Endodermal cell (in vitro differentiated cells): Measurements from ENCODE around the gene HSPBAP1. TPM values are rescaled to one million over a fixed set of nuclear protein-coding genes. Genes with fewer than 3 reads are reported as not detected.

Experiments used
- DNase-seq: peaks from one replicate; pipeline ENCODE4 v3.0.0-alpha.2; 2017
- H3K27ac ChIP-seq: 2 replicates; pipeline ENCODE4 v1.5.1; 2013; ENCODE audit warnings: mild to moderate bottlenecking, low read depth, low read length, moderate library complexity
- H3K27me3 ChIP-seq: 2 replicates; pipeline ENCODE4 v1.6.1; 2013; ENCODE audit warnings: mild to moderate bottlenecking, low read length, moderate library complexity; ENCODE audit not compliant: insufficient read depth, control insufficient read depth, poor library complexity, severe bottlenecking
- H3K36me3 ChIP-seq: 2 replicates; pipeline ENCODE4 v1.7.0; 2013; ENCODE audit warnings: mild to moderate bottlenecking, low read length, moderate library complexity; ENCODE audit not compliant: control insufficient read depth, insufficient read depth
- H3K4me1 ChIP-seq: one replicate; pipeline ENCODE4 v1.7.0; 2013; ENCODE audit warnings: low read length; ENCODE audit not compliant: control insufficient read depth, insufficient read depth
- H3K4me3 ChIP-seq: 2 replicates; pipeline ENCODE4 v1.5.1; 2013; ENCODE audit warnings: mild to moderate bottlenecking, low read length, moderate library complexity
- H3K9ac ChIP-seq: 2 replicates; pipeline ENCODE4 v1.6.1; 2013; ENCODE audit warnings: mild to moderate bottlenecking, low read length, moderate library complexity; ENCODE audit not compliant: poor library complexity, severe bottlenecking; ENCODE audit errors: extremely low read depth
- H3K9me3 ChIP-seq: 2 replicates; pipeline ENCODE4 v1.6.1; 2013; ENCODE audit warnings: mild to moderate bottlenecking, low read length, moderate library complexity; ENCODE audit not compliant: control insufficient read depth
- H3K27ac Mint-ChIP-seq: 2 replicates; pipeline ENCODE4 v1.8.0; 2020; ENCODE audit warnings: mixed read lengths
- H3K27me3 Mint-ChIP-seq: 2 replicates; pipeline ENCODE4 v1.8.0; 2021; ENCODE audit warnings: mild to moderate bottlenecking, mixed read lengths; ENCODE audit not compliant: insufficient read depth
- H3K36me3 Mint-ChIP-seq: 2 replicates; pipeline ENCODE4 v1.8.0; 2020; ENCODE audit warnings: low read depth, mixed read lengths
- H3K4me1 Mint-ChIP-seq: 2 replicates; pipeline ENCODE4 v1.8.0; 2020; ENCODE audit warnings: mixed read lengths
- H3K4me3 Mint-ChIP-seq: 2 replicates; pipeline ENCODE4 v1.8.0; 2020; ENCODE audit warnings: mild to moderate bottlenecking, moderate library complexity, mixed read lengths
- H3K9me3 Mint-ChIP-seq: 2 replicates; pipeline ENCODE4 v1.8.0; 2020; ENCODE audit warnings: mild to moderate bottlenecking, mixed read lengths
- CTCF ChIP-seq: fragments of 200-600 bp; sonication (generic); conservative IDR thresholded peaks from 2 replicates; pipeline ENCODE4 v1.5.0; 2021; ENCODE audit warnings: antibody characterized with exemption, mild to moderate bottlenecking
- whole genome bisulfite sequencing, 2 experiments: methylation state at CpG; one replicate each; pipeline versions ENCODE4 v1.1.5 to v1.1.7; 2013; ENCODE audit warnings: missing lambda C conversion rate in 2 of 2, mixed read lengths in 1 of 2; ENCODE audit not compliant: insufficient coverage in 1 of 2, insufficient read length in 1 of 2; 5-methylcytosine and 5-hydroxymethylcytosine counted together
- total RNA-seq, 2 donors: library from RNA; stranded (reverse); fragmentation: NEBNext Ultra II Directional in 1 of 2; extraction: Animal tissue kit (Norgen Biotek cat#: 25700) in 1 of 2; gene quantifications; 2 replicates in 1 of 2; 3 replicates in 1 of 2; pipeline ENCODE4 v1.2.1, GENCODE V29; 2021

HSPBAP1 gene
- total RNA-seq, 2 donors from 2014 or later, result 8.8 to 9.1 TPM

- H3K4me1 Mint-ChIP-seq, result peaks cover 6% of the 10 kb centered on the region
- H3K27me3 ChIP-seq, result no peaks in the 10 kb centered on the region
- no peaks in the 10 kb centered on the region for H3K27me3 Mint-ChIP-seq
- peaks cover 37% of the 10 kb centered on the region for H3K9me3 Mint-ChIP-seq
- no peaks in the 10 kb centered on the region for H3K4me1 ChIP-seq
- no peak overlapping the region for H3K9ac ChIP-seq
- H3K36me3 ChIP-seq, result no peaks in the 10 kb centered on the region
- H3K9me3 ChIP-seq, result peaks cover 26% of the 10 kb centered on the region
- peaks cover 41% of the 10 kb centered on the region for H3K36me3 Mint-ChIP-seq
- no peak overlapping the region for H3K4me3 Mint-ChIP-seq
- TF ChIP-seq CTCF, result no peak
- H3K27ac Mint-ChIP-seq, result no peak overlapping the region
- DNase-seq, result no peak
- no peak overlapping the region for H3K4me3 ChIP-seq
- no peak overlapping the region for H3K27ac ChIP-seq
- 92% methylated on average over 8 of the region's 8 CpGs for WGBS, 2 experiments
Measured at GRCh38 chr3:122728756-122729514, 64.7 kb downstream of the HSPBAP1 start.

- Mint-ChIP-seq H3K9me3 (peaks cover 36% of the 10 kb centered on the region), H3K36me3 (peaks cover 42% of the 10 kb centered on the region), H3K4me1 (peaks cover 6% of the 10 kb centered on the region), H3K27ac (no peak overlapping the region), H3K27me3 (no peaks in the 10 kb centered on the region), H3K4me3 (no peak overlapping the region)
- no peak for DNase-seq
- Histone ChIP-seq H3K9ac (no peak overlapping the region), H3K9me3 (peaks cover 33% of the 10 kb centered on the region), H3K27me3 (no peaks in the 10 kb centered on the region), H3K4me1 (no peaks in the 10 kb centered on the region), H3K4me3 (no peak overlapping the region), H3K27ac (no peak overlapping the region), H3K36me3 (no peaks in the 10 kb centered on the region)
- TF ChIP-seq CTCF, result no peak
- WGBS, 2 experiments, result 95 to 100% methylated on average over 2 to 3 of the region's 3 CpGs
Measured at GRCh38 chr3:122728186-122728585, 65.4 kb downstream of the HSPBAP1 start.

GRCh38 chr3:122727766-122728165 lies 65.9 kb downstream of the HSPBAP1 start:
- no peak overlapping the region for H3K4me3 Mint-ChIP-seq
- no peaks in the 10 kb centered on the region for H3K27me3 ChIP-seq
- H3K4me1 ChIP-seq, result no peaks in the 10 kb centered on the region
- H3K36me3 Mint-ChIP-seq, result peaks cover 40% of the 10 kb centered on the region
- H3K9me3 Mint-ChIP-seq, result peaks cover 34% of the 10 kb centered on the region
- H3K27ac Mint-ChIP-seq, result no peak overlapping the region
- no peak for TF ChIP-seq CTCF
- WGBS, 2 experiments, result 94 to 97% methylated on average over 7 to 9 of the region's 9 CpGs
- peaks cover 31% of the 10 kb centered on the region for H3K9me3 ChIP-seq
- no peak overlapping the region for H3K9ac ChIP-seq
- no peak overlapping the region for H3K27ac ChIP-seq
- peaks cover 6% of the 10 kb centered on the region for H3K4me1 Mint-ChIP-seq
- H3K36me3 ChIP-seq, result no peaks in the 10 kb centered on the region
- H3K4me3 ChIP-seq, result no peak overlapping the region
- H3K27me3 Mint-ChIP-seq, result no peaks in the 10 kb centered on the region
- no peak for DNase-seq
